Measurements from ENCODE around the gene ANGPTL2.

ANGPTL2 gene

DNA sequence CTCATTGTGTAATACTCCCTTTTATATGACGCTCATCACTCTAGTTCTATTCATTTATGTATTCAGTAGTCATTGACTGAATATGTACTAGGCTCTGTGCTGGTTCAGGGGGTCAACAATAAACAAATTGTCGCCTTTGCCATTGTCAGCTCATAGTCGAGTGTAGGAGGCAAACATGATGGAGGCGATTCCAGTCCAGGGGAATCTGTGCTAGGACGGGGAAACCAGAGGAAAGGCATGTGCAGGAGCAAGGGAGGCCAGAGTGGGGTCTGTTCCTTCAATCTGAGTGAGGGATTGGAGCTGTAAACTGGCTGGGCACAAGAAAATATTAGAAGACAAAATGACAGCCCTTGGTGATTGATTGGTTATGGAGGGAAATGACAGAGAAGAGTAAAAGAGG is 83.9 kb downstream of the ANGPTL2 start:
- DNase-seq, result no peak

Measured in GDM1 (cell line).